Lower lobe of right lung (tissue), 2 donors: ENCODE results near the gene NOVA2. TPM values are rescaled to one million over a fixed set of nuclear protein-coding genes. Genes with fewer than 3 reads are reported as not detected.
A peak's percentile ranks its signal among the peaks of the same experiment; 100 is the strongest.

Experiments used
- ATAC-seq, 2 donors: fragments of 200-7000 bp; cut with Tn5 transposase; one replicate each; pipeline ENCODE4 v1.9.1; 2020 to 2022; ENCODE audit warnings: mild to moderate bottlenecking in 2 of 2, moderate library complexity in 2 of 2
- DNase-seq: peaks from one replicate; pipeline ENCODE4 v3.0.0-alpha.2; 2020
- H3K27ac ChIP-seq: fragments of 200-600 bp; one replicate; pipeline ENCODE4 v1.8.0; 2022
- H3K27me3 ChIP-seq: fragments of 200-600 bp; one replicate; pipeline ENCODE4 v1.8.0; 2022; ENCODE audit warnings: low read depth
- H3K36me3 ChIP-seq: fragments of 200-600 bp; one replicate; pipeline ENCODE4 v1.8.0; 2022; ENCODE audit warnings: mild to moderate bottlenecking
- H3K4me1 ChIP-seq: fragments of 200-600 bp; one replicate; pipeline ENCODE4 v1.8.0; 2022
- H3K4me3 ChIP-seq: fragments of 200-600 bp; one replicate; pipeline ENCODE4 v1.8.0; 2022; ENCODE audit warnings: mild to moderate bottlenecking
- H3K9me3 ChIP-seq: fragments of 200-600 bp; one replicate; pipeline ENCODE4 v1.8.0; 2022
- intact Hi-C: fragments of 100-400 bp; cut with DNase I; formaldehyde crosslinking; loops from one replicate; pipeline ENCODE4 v1.11.0; 2022
- total RNA-seq: library from RNA; stranded (reverse); fragmentation: NEBNext Ultra II Directional; extraction: Animal tissue kit (Norgen Biotek cat#: 25700); gene quantifications from one replicate; pipeline ENCODE4 v1.2.1, GENCODE V29; 2021
- TF ChIP-seq, protein P1 (sequence below): fragments of 200-600 bp; IDR thresholded peaks from one replicate; pipeline ENCODE4 v1.8.0; 2022; ENCODE audit warnings: antibody characterized with exemption, mild to moderate bottlenecking
- donor health status: DM: no; HTN: yes; CAD: no; lungs with severe emphysema.

NOVA2 gene
- total RNA-seq, 1 donor from 2014 or later: 18.8 TPM

DNA sequence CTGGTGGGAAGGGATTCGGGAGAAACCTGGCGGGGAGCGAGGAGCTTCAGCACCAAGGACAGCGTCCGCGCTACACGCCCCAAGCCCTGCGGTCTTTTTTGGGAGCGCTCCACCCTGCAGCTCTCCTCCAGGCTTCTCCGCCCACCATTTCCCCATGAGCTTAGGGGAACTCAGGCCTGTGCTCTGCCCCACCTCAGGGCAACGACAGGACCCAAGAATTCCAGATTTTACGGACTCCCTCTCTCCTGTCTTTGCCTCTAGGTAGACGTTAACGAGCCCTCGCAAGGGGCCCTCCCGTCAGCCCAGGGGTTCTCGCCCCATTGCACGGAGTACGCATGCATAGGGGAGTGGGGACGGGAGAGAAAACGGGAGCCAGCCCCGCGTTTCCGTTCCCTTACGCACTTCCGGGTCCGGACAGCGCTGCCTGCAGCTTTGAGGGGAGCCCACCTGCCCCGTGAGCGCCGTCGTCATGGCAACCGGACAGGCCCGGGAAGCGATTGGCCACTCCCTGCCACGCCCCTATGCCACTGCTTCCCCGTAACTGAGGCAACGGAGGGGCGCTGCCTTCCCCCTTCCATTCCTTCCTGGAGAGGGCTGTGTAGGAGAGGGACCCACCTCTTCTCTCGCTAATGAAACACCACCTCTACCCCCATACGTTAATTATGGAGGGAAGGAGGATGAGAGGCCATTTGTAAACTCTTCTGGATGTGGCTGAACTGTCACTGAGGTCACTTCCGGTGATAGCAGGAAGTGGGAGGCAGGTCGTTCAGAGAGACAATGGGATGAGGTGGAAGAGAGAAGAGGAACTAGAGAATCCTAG lies 20.8 kb downstream of the NOVA2 start:
- peaks cover 18% of the 10 kb centered on the region for H3K36me3 ChIP-seq
- TF ChIP-seq, protein P1, sequence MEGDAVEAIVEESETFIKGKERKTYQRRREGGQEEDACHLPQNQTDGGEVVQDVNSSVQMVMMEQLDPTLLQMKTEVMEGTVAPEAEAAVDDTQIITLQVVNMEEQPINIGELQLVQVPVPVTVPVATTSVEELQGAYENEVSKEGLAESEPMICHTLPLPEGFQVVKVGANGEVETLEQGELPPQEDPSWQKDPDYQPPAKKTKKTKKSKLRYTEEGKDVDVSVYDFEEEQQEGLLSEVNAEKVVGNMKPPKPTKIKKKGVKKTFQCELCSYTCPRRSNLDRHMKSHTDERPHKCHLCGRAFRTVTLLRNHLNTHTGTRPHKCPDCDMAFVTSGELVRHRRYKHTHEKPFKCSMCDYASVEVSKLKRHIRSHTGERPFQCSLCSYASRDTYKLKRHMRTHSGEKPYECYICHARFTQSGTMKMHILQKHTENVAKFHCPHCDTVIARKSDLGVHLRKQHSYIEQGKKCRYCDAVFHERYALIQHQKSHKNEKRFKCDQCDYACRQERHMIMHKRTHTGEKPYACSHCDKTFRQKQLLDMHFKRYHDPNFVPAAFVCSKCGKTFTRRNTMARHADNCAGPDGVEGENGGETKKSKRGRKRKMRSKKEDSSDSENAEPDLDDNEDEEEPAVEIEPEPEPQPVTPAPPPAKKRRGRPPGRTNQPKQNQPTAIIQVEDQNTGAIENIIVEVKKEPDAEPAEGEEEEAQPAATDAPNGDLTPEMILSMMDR: no peak
- H3K4me1 ChIP-seq: peaks cover 33% of the 10 kb centered on the region
- ATAC-seq (peak; percentile 51 to 57), DNase-seq (no peak)
- no peaks in the 10 kb centered on the region for H3K9me3 ChIP-seq
- intact Hi-C loops: no loop called here
- H3K27me3 ChIP-seq: peaks cover 35% of the 10 kb centered on the region
- H3K27ac ChIP-seq: peak overlapping the region; percentile 13
- H3K4me3 ChIP-seq: peak overlapping the region; percentile 18

GRCh38 chr19:45952341-45952685 lies 21.4 kb downstream of the NOVA2 start:
- Histone ChIP-seq H3K36me3 (peaks cover 22% of the 10 kb centered on the region), H3K4me3 (peak overlapping the region; percentile 18), H3K9me3 (no peaks in the 10 kb centered on the region), H3K4me1 (peaks cover 33% of the 10 kb centered on the region), H3K27me3 (peaks cover 35% of the 10 kb centered on the region), H3K27ac (no peak overlapping the region)
- ATAC-seq (no peak), DNase-seq (no peak)
- TF ChIP-seq, protein P1: no peak
- intact Hi-C loops: no loop called here

DNA sequence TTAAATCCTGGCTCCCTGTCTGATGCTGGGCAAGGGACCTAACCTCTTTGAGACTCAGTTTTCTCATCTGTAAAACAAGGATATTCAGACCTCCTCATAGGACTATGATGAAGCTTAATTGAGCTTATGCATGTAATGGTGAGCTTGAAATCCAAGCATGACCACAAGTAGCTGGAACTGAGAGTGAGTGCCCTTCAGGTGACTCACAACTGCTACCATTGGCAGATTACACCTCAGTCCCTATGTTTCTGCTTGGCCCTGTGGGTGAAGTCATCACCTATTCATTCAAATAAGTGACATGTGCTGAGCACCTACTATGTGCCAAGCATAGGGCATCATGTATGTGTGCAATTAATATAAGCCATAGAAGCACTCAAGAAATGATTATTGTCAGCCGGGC lies 25.7 kb downstream of the NOVA2 start:
- TF ChIP-seq, protein P1: no peak
- no peak for DNase-seq
- Histone ChIP-seq H3K9me3 (no peaks in the 10 kb centered on the region), H3K36me3 (peaks cover 22% of the 10 kb centered on the region), H3K4me3 (no peak overlapping the region), H3K4me1 (peaks cover 4% of the 10 kb centered on the region), H3K27ac (no peak overlapping the region), H3K27me3 (peaks cover 12% of the 10 kb centered on the region)
- no peak for ATAC-seq
- intact Hi-C loops: no loop called here

DNA sequence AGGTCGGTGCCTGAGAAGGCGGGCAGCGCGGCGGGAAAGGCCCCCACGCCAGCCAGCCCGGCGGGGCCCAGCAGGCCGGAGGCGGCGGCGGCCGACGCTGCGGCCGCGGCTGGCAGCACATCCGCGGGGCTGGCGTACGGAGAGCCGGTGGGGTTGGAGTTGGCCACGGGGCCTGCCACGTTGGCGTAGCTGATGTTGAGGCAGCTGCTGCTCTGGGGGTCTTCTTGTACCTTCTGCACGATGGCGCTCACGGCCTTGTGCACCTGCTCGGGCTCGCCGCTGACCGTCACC lies 33.2 kb downstream of the NOVA2 start:
- H3K4me3 ChIP-seq: no peak overlapping the region
- peaks cover 43% of the 10 kb centered on the region for H3K27me3 ChIP-seq
- no peaks in the 10 kb centered on the region for H3K4me1 ChIP-seq
- no peak overlapping the region for H3K27ac ChIP-seq
- DNase-seq (no peak), ATAC-seq (no peak)
- no peaks in the 10 kb centered on the region for H3K9me3 ChIP-seq
- H3K36me3 ChIP-seq: no peaks in the 10 kb centered on the region
- intact Hi-C loops: no loop called here
- TF ChIP-seq, protein P1: no peak

GRCh38 chr19:45939792-45940514 lies 33.7 kb downstream of the NOVA2 start:
- ATAC-seq: no peak
- intact Hi-C loops: no loop called here
- Histone ChIP-seq H3K36me3 (no peaks in the 10 kb centered on the region), H3K27ac (no peak overlapping the region), H3K9me3 (no peaks in the 10 kb centered on the region), H3K4me3 (no peak overlapping the region), H3K4me1 (no peaks in the 10 kb centered on the region), H3K27me3 (peaks cover 48% of the 10 kb centered on the region)
- TF ChIP-seq, protein P1: no peak
- DNase-seq: no peak
